ENCODE results near the gene WDR1. TPM values are rescaled to one million over a fixed set of nuclear protein-coding genes. Genes with fewer than 3 reads are reported as not detected.

The WDR1 gene
- total and polyA plus RNA-seq, 10 of the 15 experiments (the other 5 are each of a cell fraction or from before 2014, with no cell fraction given) = 28.5 to 397 (median 290) TPM

GRCh38 chr4:10026485-10026884 is 90.1 kb downstream of the WDR1 start:
- FAIRE-seq (no peak), ATAC-seq (no peak), DNase-seq (ENCODE audit: low read depth, low spot score) (no peak)
- in situ Hi-C loops (cut with MboI) = loop anchor here (10.0 kb wide), 1 partner anchor 492 kb away; no protein-coding TSS in a partner anchor
- Histone ChIP-seq H3K27ac (ENCODE audit: control insufficient read depth, insufficient read depth) (no peak overlapping the region), H3K4me1 (ENCODE audit: control insufficient read depth, insufficient read depth, low read length) (peaks cover 8% of the 10 kb centered on the region), H4K20me1 (ENCODE audit: control insufficient read depth, insufficient read depth) (no peaks in the 10 kb centered on the region), H3K9ac (ENCODE audit: control insufficient read depth, insufficient read depth, low read length) (no peak overlapping the region), H3K79me2 (ENCODE audit: control insufficient read depth, insufficient read depth, low read length) (no peaks in the 10 kb centered on the region), H3K27me3 (replicated peaks in 1 of 2; ENCODE audit: control insufficient read depth in 2 of 2, insufficient read depth in 2 of 2, low read length in 1 of 2) (no peaks in the 10 kb centered on the region; a peak in 1 of 4 replicates), H3K36me3 (ENCODE audit: control insufficient read depth in 2 of 2, insufficient read depth in 2 of 2, low read length in 1 of 2) (no peaks in the 10 kb centered on the region), H3K4me2 (ENCODE audit: control insufficient read depth, insufficient read depth) (no peak overlapping the region), H2AFZ (ENCODE audit: control insufficient read depth, low read depth, low read length) (no peak overlapping the region), H3K4me3 (no peak overlapping the region), H3K9me3 (replicated peaks; ENCODE audit: control insufficient read depth, insufficient read depth, low read length) (no peaks in the 10 kb centered on the region)
- CTCF ChIA-PET = interaction anchor here (10.0 kb wide), 1 partner anchor 11 kb away, joined by 47 read pairs; no protein-coding TSS in a partner anchor
- 32% methylated on average over 9 of the region's 9 CpGs for WGBS (ENCODE audit: insufficient coverage, insufficient replicate concordance, low lambda C conversion rate, missing lambda C conversion rate)
- RAD21 ChIA-PET (ENCODE audit: unreplicated experiment) = no interaction called here
- BruUV-seq (replicated peaks) = no TSS peak
- SMC1A ChIA-PET (ENCODE audit: uncharacterized antibody, unreplicated experiment) = interaction anchor here (0.5 kb wide), 1 partner anchor 250 kb away, joined by 3 read pairs; no protein-coding TSS in a partner anchor
- POLR2A ChIA-PET = no interaction called here
- no peak for TF ChIP-seq RUNX3 (IDR thresholded peaks at IDR 0.05; ENCODE audit: low read length)
- TF ChIP-seq E4F1 (IDR thresholded peaks at IDR 0.05; ENCODE audit: borderline replicate concordance, partially characterized antibody) = no peak
- TF ChIP-seq YY1 (IDR thresholded peaks at IDR 0.05; ENCODE audit: low read depth, low read length) = no peak
- no peak for TF ChIP-seq FOXK2 (IDR thresholded peaks at IDR 0.05)
- intact Hi-C loops (cut with micrococcal nuclease; ENCODE audit: unreplicated experiment) = no loop called here

Data from GM12878 (cell line).